Progenitor cell of endocrine pancreas (in vitro differentiated cells): ENCODE measurements around the gene CPS1. TPM values are rescaled to one million over a fixed set of nuclear protein-coding genes. Genes with fewer than 3 reads are reported as not detected.

ENCODE experiments used
- DNase-seq: peaks from one replicate; pipeline ENCODE4 v3.0.0; 2021; ENCODE audit warnings: low spot score; ENCODE audit not compliant: unreplicated experiment
- H3K27ac Mint-ChIP-seq: 2 replicates; pipeline ENCODE4 v1.8.0; 2021; ENCODE audit warnings: mild to moderate bottlenecking, moderate library complexity, mixed read lengths
- H3K27me3 Mint-ChIP-seq: 2 replicates; pipeline ENCODE4 v1.8.0; 2021; ENCODE audit warnings: mixed read lengths
- H3K36me3 Mint-ChIP-seq: 2 replicates; pipeline ENCODE4 v1.8.0; 2022; ENCODE audit warnings: mixed read lengths; ENCODE audit not compliant: insufficient read depth
- H3K4me1 Mint-ChIP-seq: 2 replicates; pipeline ENCODE4 v1.8.0; 2021; ENCODE audit warnings: low read depth, mixed read lengths
- H3K4me3 Mint-ChIP-seq: 2 replicates; pipeline ENCODE4 v1.8.0; 2021; ENCODE audit warnings: low read depth, mild to moderate bottlenecking, moderate library complexity, mixed read lengths
- H3K9me3 Mint-ChIP-seq: 2 replicates; pipeline ENCODE4 v1.8.0; 2021; ENCODE audit warnings: low read depth, mixed read lengths
- total RNA-seq: library from RNA; stranded (reverse); gene quantifications from 2 replicates; pipeline ENCODE4 v1.2.1, GENCODE V29; 2021
- TF ChIP-seq, protein P1 (sequence below): fragments of 200-600 bp; sonication (generic); IDR thresholded peaks from one replicate; pipeline ENCODE4 v1.5.0; 2021; ENCODE audit warnings: antibody characterized with exemption, mild to moderate bottlenecking; ENCODE audit not compliant: unreplicated experiment

Gene CPS1
- total RNA-seq, 1 donor from 2014 or later: 4.9 TPM

DNA sequence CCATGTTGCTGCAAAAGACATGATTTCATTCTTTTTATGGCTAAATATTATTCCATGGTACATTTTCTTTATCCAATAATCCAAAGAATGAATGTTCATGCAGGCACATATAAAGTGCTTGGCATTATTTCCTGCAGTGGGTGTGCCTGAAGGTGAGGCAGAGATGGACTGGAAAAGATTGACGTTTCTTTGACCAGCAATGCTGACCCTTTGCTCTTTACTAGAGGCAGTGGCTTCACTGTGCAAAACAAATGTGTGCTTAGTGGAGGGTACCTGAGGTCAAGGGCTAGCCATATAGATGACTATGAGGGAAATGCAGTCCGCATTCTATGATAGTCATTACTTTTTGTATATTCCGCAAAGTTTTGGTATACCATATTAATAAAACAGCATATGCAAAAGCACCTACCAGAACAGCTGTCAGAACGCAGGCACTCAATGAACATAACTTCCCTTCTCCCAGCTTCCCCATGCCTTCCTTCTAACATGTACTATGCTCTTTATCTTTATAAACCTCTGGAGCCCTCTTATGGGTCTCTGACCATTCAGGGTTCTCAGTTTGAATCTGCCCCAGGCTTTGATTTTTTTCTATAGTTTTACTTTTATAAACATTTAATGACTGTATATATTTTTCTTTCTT is 32.6 kb upstream of the CPS1 start:
- Mint-ChIP-seq H3K9me3 (no peaks in the 10 kb centered on the region), H3K27ac (no peak overlapping the region), H3K4me1 (peaks cover 3% of the 10 kb centered on the region), H3K36me3 (no peaks in the 10 kb centered on the region), H3K4me3 (no peak overlapping the region), H3K27me3 (peaks cover 10% of the 10 kb centered on the region)
- DNase-seq: no peak
- TF ChIP-seq, protein P1, sequence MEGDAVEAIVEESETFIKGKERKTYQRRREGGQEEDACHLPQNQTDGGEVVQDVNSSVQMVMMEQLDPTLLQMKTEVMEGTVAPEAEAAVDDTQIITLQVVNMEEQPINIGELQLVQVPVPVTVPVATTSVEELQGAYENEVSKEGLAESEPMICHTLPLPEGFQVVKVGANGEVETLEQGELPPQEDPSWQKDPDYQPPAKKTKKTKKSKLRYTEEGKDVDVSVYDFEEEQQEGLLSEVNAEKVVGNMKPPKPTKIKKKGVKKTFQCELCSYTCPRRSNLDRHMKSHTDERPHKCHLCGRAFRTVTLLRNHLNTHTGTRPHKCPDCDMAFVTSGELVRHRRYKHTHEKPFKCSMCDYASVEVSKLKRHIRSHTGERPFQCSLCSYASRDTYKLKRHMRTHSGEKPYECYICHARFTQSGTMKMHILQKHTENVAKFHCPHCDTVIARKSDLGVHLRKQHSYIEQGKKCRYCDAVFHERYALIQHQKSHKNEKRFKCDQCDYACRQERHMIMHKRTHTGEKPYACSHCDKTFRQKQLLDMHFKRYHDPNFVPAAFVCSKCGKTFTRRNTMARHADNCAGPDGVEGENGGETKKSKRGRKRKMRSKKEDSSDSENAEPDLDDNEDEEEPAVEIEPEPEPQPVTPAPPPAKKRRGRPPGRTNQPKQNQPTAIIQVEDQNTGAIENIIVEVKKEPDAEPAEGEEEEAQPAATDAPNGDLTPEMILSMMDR: no peak

DNA sequence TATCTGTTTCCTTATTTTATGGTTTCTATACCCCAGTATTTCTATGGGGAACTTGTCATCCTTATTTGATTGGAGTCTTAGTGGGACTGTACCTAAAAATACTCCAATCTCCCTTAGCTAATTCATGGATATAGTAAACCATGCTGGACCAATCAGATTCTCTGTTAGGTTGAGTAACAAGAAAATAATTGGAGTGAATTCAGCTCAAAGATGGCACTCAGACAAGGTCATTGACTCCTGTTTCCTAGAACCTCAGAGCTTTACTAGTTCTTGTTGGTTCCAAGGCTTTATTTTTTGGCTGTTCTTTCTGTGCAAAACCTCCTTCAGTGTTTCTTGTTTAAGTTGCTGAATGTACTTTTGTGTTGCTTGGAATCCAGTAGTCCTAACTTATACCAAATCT is 31.9 kb upstream of the CPS1 start:
- Mint-ChIP-seq H3K36me3 (no peaks in the 10 kb centered on the region), H3K4me1 (peaks cover 3% of the 10 kb centered on the region), H3K27me3 (peaks cover 10% of the 10 kb centered on the region), H3K27ac (no peak overlapping the region), H3K9me3 (no peaks in the 10 kb centered on the region), H3K4me3 (no peak overlapping the region)
- TF ChIP-seq, protein P1: no peak
- no peak for DNase-seq

DNA sequence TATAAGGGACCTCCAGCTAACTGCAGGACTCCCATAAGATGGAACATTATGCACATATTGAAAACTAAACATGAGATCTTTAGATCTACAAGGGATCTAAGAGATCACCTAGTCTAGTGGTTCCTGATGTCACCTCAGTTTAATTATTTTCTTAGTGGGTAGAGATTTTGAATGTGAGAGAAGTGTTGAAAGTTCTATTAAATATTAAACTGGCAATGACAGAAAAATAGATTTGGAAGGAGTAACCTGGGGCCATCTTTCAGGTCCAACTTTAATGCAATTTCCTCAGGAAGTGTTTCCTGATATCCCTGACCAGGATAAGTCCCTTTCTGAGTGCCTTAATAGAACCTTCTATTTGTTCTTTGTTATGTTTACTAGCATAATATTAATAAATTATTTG is 29.1 kb upstream of the CPS1 start:
- Mint-ChIP-seq H3K27ac (no peak overlapping the region), H3K27me3 (peaks cover 6% of the 10 kb centered on the region), H3K36me3 (no peaks in the 10 kb centered on the region), H3K9me3 (no peaks in the 10 kb centered on the region), H3K4me1 (peaks cover 3% of the 10 kb centered on the region), H3K4me3 (no peak overlapping the region)
- no peak for DNase-seq
- TF ChIP-seq, protein P1: no peak

DNA sequence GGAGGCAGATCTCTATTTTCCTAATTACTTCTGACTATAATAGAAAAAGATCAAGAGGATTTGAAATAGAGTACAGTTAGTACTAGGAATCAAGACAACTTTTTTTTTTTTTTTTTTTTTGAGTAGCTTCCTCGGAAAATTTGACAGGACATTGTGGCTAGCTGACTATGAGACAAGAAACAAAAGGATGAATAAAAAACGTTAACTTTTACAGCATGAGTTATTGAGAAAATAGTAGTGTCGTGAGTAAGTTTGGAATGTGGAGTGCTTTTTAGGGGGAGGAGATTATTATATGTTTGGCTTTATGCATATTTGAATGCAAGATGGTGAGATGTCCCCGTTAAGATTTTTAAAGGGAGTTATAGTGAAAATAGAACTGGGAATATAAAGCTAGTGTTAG is 27.7 kb upstream of the CPS1 start:
- Mint-ChIP-seq H3K27ac (no peak overlapping the region), H3K9me3 (no peaks in the 10 kb centered on the region), H3K36me3 (no peaks in the 10 kb centered on the region), H3K4me1 (peaks cover 3% of the 10 kb centered on the region), H3K27me3 (peaks cover 6% of the 10 kb centered on the region), H3K4me3 (no peak overlapping the region)
- no peak for DNase-seq
- TF ChIP-seq, protein P1: no peak

DNA sequence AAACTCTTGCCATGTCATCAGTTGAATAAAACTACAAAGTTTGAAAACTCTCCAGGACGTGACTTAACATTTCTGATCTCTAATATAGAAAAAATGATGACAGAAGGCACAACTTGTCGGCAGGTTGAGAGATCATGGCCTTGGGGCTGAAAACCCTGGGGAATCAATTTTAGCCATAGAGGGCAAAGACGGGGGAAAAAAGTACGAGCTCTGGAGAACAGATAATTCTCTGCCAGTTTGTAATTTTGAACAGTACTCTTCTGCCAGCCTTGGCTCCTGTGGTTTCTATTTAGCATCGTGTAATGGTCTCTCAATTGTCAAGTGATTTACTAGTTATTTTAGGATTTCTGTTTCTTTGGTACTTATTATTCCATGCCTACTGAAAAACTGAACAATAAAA is 25.3 kb upstream of the CPS1 start:
- no peak for DNase-seq
- Mint-ChIP-seq H3K9me3 (no peaks in the 10 kb centered on the region), H3K36me3 (no peaks in the 10 kb centered on the region), H3K27ac (no peak overlapping the region), H3K27me3 (no peaks in the 10 kb centered on the region), H3K4me1 (peaks cover 3% of the 10 kb centered on the region), H3K4me3 (no peak overlapping the region)
- TF ChIP-seq, protein P1: no peak
